Endothelial cell (in vitro differentiated cells): ENCODE results near the gene ZNF496. TPM values are rescaled to one million over a fixed set of nuclear protein-coding genes. Genes with fewer than 3 reads are reported as not detected.
A peak's percentile ranks its signal among the peaks of the same experiment; 100 is the strongest.

Experiments used
- DNase-seq: peaks from one replicate; pipeline ENCODE4 v3.0.0; 2021; ENCODE audit warnings: low spot score
- H3K27ac Mint-ChIP-seq: one replicate; pipeline ENCODE4 v1.8.0; 2021; ENCODE audit warnings: mixed read lengths, inconsistent platforms; ENCODE audit not compliant: unreplicated experiment
- H3K27me3 Mint-ChIP-seq: one replicate; pipeline ENCODE4 v1.8.0; 2021; ENCODE audit warnings: mild to moderate bottlenecking, moderate library complexity, mixed read lengths, inconsistent platforms; ENCODE audit not compliant: unreplicated experiment
- H3K36me3 Mint-ChIP-seq: one replicate; pipeline ENCODE4 v1.8.0; 2021; ENCODE audit warnings: mild to moderate bottlenecking, low read depth, mixed read lengths, inconsistent platforms; ENCODE audit not compliant: unreplicated experiment
- H3K4me1 Mint-ChIP-seq: one replicate; pipeline ENCODE4 v1.8.0; 2021; ENCODE audit warnings: mild to moderate bottlenecking, mixed read lengths, inconsistent platforms; ENCODE audit not compliant: unreplicated experiment
- H3K4me3 Mint-ChIP-seq: one replicate; pipeline ENCODE4 v1.8.0; 2021; ENCODE audit warnings: mild to moderate bottlenecking, mixed read lengths, inconsistent platforms; ENCODE audit not compliant: unreplicated experiment
- H3K9me3 Mint-ChIP-seq: one replicate; pipeline ENCODE4 v1.8.0; 2021; ENCODE audit warnings: mixed read lengths, inconsistent platforms; ENCODE audit not compliant: unreplicated experiment
- CTCF ChIP-seq: fragments of 200-600 bp; sonication (generic); IDR thresholded peaks from one replicate; pipeline ENCODE4 v1.5.0; 2021; ENCODE audit warnings: antibody characterized with exemption; ENCODE audit not compliant: unreplicated experiment
- total RNA-seq: library from RNA; stranded (reverse); fragmentation: NEBNext Ultra II Directional; extraction: Animal tissue kit (Norgen Biotek cat#: 25700); gene quantifications from one replicate; pipeline ENCODE4 v1.2.1, GENCODE V29; 2021; ENCODE audit not compliant: unreplicated experiment

ZNF496 gene
- total RNA-seq, 1 donor from 2014 or later: 76.5 TPM

GRCh38 chr1:247337250-247337746 lies 5.6 kb upstream of the ZNF496 start:
- H3K27me3 Mint-ChIP-seq: peaks cover 20% of the 10 kb centered on the region
- peak overlapping the region; percentile 26 for H3K4me3 Mint-ChIP-seq
- peaks cover 43% of the 10 kb centered on the region for H3K4me1 Mint-ChIP-seq
- H3K27ac Mint-ChIP-seq: no peak overlapping the region
- H3K9me3 Mint-ChIP-seq: no peaks in the 10 kb centered on the region
- no peak for DNase-seq
- peaks cover 40% of the 10 kb centered on the region for H3K36me3 Mint-ChIP-seq
- no peak for TF ChIP-seq CTCF

- Mint-ChIP-seq H3K4me1 (peaks cover 43% of the 10 kb centered on the region), H3K27ac (no peak overlapping the region), H3K27me3 (peaks cover 18% of the 10 kb centered on the region), H3K36me3 (peaks cover 40% of the 10 kb centered on the region), H3K9me3 (no peaks in the 10 kb centered on the region), H3K4me3 (no peak overlapping the region)
- no peak for TF ChIP-seq CTCF
- no peak for DNase-seq
These were observed 4.7 kb upstream of the ZNF496 start for GRCh38 chr1:247336390-247336789.

- Mint-ChIP-seq H3K27me3 (peaks cover 20% of the 10 kb centered on the region), H3K27ac (no peak overlapping the region), H3K4me1 (peaks cover 43% of the 10 kb centered on the region), H3K9me3 (no peaks in the 10 kb centered on the region), H3K4me3 (no peak overlapping the region), H3K36me3 (peaks cover 40% of the 10 kb centered on the region)
- peak; percentile 25 for DNase-seq
- TF ChIP-seq CTCF: no peak
These were observed 4.2 kb upstream of the ZNF496 start for GRCh38 chr1:247335882-247336281.

- Mint-ChIP-seq H3K36me3 (peaks cover 39% of the 10 kb centered on the region), H3K9me3 (no peaks in the 10 kb centered on the region), H3K4me1 (peaks cover 54% of the 10 kb centered on the region), H3K4me3 (peak overlapping the region; percentile 61), H3K27ac (peak overlapping the region; percentile 39), H3K27me3 (peaks cover 30% of the 10 kb centered on the region)
- TF ChIP-seq CTCF: no peak
- DNase-seq: no peak
These were observed 2.9 kb upstream of the ZNF496 start for GRCh38 chr1:247334378-247335133.
